Lung (tissue), 12 donors: ENCODE measurements around the gene FLNB. TPM values are rescaled to one million over a fixed set of nuclear protein-coding genes. Genes with fewer than 3 reads are reported as not detected.

Experiments used
- ATAC-seq: fragments of 200-7000 bp; cut with Tn5 transposase; one replicate; pipeline ENCODE4 v1.9.1; 2020; ENCODE audit warnings: moderate number of reproducible peaks; ENCODE audit not compliant: insufficient read depth, low FRiP score
- DNase-seq, 3 donors: peaks; one replicate each; pipeline ENCODE4 v3.0.0-alpha.2; 2013 to 2017
- H3K27ac ChIP-seq, 2 donors: one replicate each; pipeline ENCODE4 v1.5.1; 2013; ENCODE audit warnings: mild to moderate bottlenecking in 2 of 2, moderate library complexity in 2 of 2, control low read depth in 1 of 2, inconsistent platforms in 1 of 2, low read depth in 1 of 2, low read length in 1 of 2
- H3K27me3 ChIP-seq, 3 donors: one replicate each; pipeline ENCODE4 v1.5.1; 2013; ENCODE audit warnings: low read length in 2 of 3; ENCODE audit not compliant: control insufficient read depth in 3 of 3, insufficient read depth in 3 of 3
- H3K36me3 ChIP-seq, 4 donors: one replicate each; pipeline ENCODE4 v1.5.1; 2013; ENCODE audit warnings: low read length in 4 of 4, mild to moderate bottlenecking in 1 of 4, moderate library complexity in 1 of 4; ENCODE audit not compliant: control insufficient read depth in 4 of 4, insufficient read depth in 4 of 4
- H3K4me1 ChIP-seq, 5 donors: one replicate each; pipeline ENCODE4 v1.5.1; 2013; ENCODE audit warnings: low read length in 5 of 5, mild to moderate bottlenecking in 2 of 5, moderate library complexity in 1 of 5; ENCODE audit not compliant: control insufficient read depth in 5 of 5, insufficient read depth in 5 of 5
- H3K4me3 ChIP-seq: one replicate; pipeline ENCODE4 v1.5.1; 2013; ENCODE audit warnings: mild to moderate bottlenecking, control low read depth, moderate library complexity
- H3K9ac ChIP-seq, 2 donors: one replicate each; pipeline ENCODE4 v1.5.1; 2013; ENCODE audit warnings: low read length in 2 of 2, control low read depth in 1 of 2; ENCODE audit not compliant: insufficient read depth in 1 of 2
- H3K9me3 ChIP-seq, 4 donors: one replicate each; pipeline ENCODE4 v1.5.1; 2013; ENCODE audit warnings: low read length in 3 of 4, mild to moderate bottlenecking in 1 of 4, moderate library complexity in 1 of 4; ENCODE audit not compliant: control insufficient read depth in 4 of 4, insufficient read depth in 3 of 4
- CTCF ChIP-seq: IDR thresholded peaks from 2 replicates; pipeline ENCODE4 v1.5.1; 2012; ENCODE audit warnings: mild to moderate bottlenecking; ENCODE audit errors: control extremely low read depth, extremely low read depth
- WGBS, 2 donors: extraction: QIAGEN DNeasy Blood & Tissue Kit; methylation state at CpG; one replicate each; pipeline ENCODE4 v1.1.7; 2013; 5-methylcytosine and 5-hydroxymethylcytosine counted together
- polyA plus RNA-seq, 2 donors: library from polyadenylated mRNA; stranded (reverse); fragments of 200-250 nt; gene quantifications; one replicate each; pipeline ENCODE4 v1.2.1, GENCODE V29; 2013
- total RNA-seq, 2 donors: library from RNA; depleted of rRNA in 1 of 2; stranded (reverse); fragments of >200 nt in 1 of 2; gene quantifications; one replicate each; pipeline ENCODE4 v1.2.1, GENCODE V29; 2014 to 2021
- donor health status: control.
- donor health status: control.
- donor health status: Bipolar disorder and iron deficiency.
- donor health status: healthy.
- donor health status: DM: yes; HTN: yes; CAD: no.

The FLNB gene
- total and polyA plus RNA-seq, 4 donors: 32.4 to 122 (median 93.7) TPM

GRCh38 chr3:58001979-58002378 is 6.2 kb upstream of the FLNB start:
- H3K4me1 ChIP-seq: peaks cover 0 to 5% (median 0%) of the 10 kb centered on the region in 5 donors
- no peak for TF ChIP-seq CTCF
- ATAC-seq: no peak

GRCh38 chr3:58003093-58003492 is 5.1 kb upstream of the FLNB start:
- H3K4me3 ChIP-seq: no peak overlapping the region
- DNase-seq (no peak), ATAC-seq (no peak)
- no peak overlapping the region for H3K9ac ChIP-seq
- H3K27ac ChIP-seq: no peak overlapping the region
- H3K36me3 ChIP-seq: no peaks in the 10 kb centered on the region
- no peaks in the 10 kb centered on the region for H3K27me3 ChIP-seq
- H3K9me3 ChIP-seq: no peaks in the 10 kb centered on the region
- no peak for TF ChIP-seq CTCF
- WGBS, 2 donors: 73 to 78% methylated on average over 5 of the region's 5 CpGs
- peaks cover 0 to 5% (median 0%) of the 10 kb centered on the region in 5 donors for H3K4me1 ChIP-seq

More at GRCh38 chr3:58001979-58002378, 6.2 kb upstream of the FLNB start:
- H3K27ac ChIP-seq: no peak overlapping the region
- no peaks in the 10 kb centered on the region for H3K27me3 ChIP-seq
- no peaks in the 10 kb centered on the region for H3K9me3 ChIP-seq
- no peak overlapping the region for H3K9ac ChIP-seq
- 94 to 95% methylated on average over 7 of the region's 7 CpGs for WGBS, 2 donors
- DNase-seq: no peak
- no peaks in the 10 kb centered on the region for H3K36me3 ChIP-seq
- no peak overlapping the region for H3K4me3 ChIP-seq

- peaks cover 0 to 9% (median 4%) of the 10 kb centered on the region in 5 donors for H3K4me1 ChIP-seq
- no peak overlapping the region for H3K27ac ChIP-seq
- WGBS, 2 donors: 95% methylated on average over 6 of the region's 6 CpGs
- H3K36me3 ChIP-seq: no peaks in the 10 kb centered on the region
- DNase-seq (no peak), ATAC-seq (no peak)
- no peak for TF ChIP-seq CTCF
- H3K27me3 ChIP-seq: no peaks in the 10 kb centered on the region
- no peak overlapping the region for H3K4me3 ChIP-seq
- H3K9ac ChIP-seq: no peak overlapping the region
- H3K9me3 ChIP-seq: no peaks in the 10 kb centered on the region
Observed at GRCh38 chr3:58004973-58005372, 3.2 kb upstream of the FLNB start.

- H3K27ac ChIP-seq: peak overlapping the region in 1 of 2 donors; percentile 66
- no peaks in the 10 kb centered on the region for H3K9me3 ChIP-seq
- no peaks in the 10 kb centered on the region for H3K27me3 ChIP-seq
- H3K9ac ChIP-seq: no peak overlapping the region
- 75 to 84% methylated on average over 2 of the region's 2 CpGs for WGBS, 2 donors
- TF ChIP-seq CTCF: no peak
- H3K4me3 ChIP-seq: no peak overlapping the region
- DNase-seq (no peak), ATAC-seq (no peak)
- peaks cover 0 to 12% (median 9%) of the 10 kb centered on the region in 5 donors for H3K4me1 ChIP-seq
- H3K36me3 ChIP-seq: no peaks in the 10 kb centered on the region
Observed at GRCh38 chr3:58005669-58006068, 2.6 kb upstream of the FLNB start.
